ENCODE data around the gene FAM53B.

FAM53B gene

DNA sequence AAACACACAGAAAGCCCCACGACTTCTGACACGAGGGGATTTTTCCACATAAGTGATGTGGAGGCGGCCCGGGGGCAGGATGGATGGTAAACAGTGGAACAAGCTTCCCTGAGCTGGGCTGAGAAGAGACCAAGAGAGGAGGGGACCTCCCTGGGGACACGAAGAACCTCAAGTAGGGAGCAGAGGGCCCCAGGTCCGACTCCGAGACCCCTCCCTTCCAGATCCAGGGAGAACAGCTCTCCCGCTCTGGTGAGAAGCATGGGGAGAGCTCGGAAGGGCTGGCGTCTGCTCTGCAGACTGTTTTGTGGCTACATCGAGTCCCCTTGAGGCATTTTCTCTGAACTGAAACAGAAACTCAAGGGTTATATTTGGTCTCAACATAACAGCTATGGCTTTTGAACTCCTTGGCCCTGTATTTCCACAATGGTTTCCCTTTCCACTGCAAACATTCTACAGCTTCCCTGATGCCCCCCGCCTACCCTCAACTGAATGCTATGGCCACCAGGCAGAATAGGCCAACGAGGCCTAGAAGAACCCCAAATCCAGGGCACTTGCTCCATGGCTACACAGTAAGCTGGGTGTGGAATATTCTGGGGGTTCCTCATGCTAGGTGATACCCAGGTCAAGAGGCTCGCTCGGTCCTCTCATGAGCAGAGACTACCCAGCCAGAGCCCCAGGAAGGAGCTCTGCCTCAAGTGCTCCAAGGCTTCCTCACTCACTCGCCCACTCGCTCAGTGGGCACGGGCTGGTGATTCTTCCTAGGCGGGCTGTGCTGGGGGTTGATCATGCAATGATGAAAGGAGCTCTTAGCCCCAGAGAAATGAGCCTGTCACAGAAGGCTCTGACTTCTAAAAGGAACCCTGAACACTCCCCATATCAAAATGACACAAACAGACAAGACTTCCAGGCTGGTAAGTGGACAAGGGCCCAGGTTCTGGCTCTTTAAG, 47.5 kb downstream of the FAM53B start:
- DNase-seq (ENCODE audit: low read depth) = no peak
- H3K4me3 ChIP-seq (ENCODE audit: low read depth, low read length) = no peak overlapping the region
- TF ChIP-seq CTCF (IDR thresholded peaks at IDR 0.05; ENCODE audit: control insufficient read depth, extremely low read depth, insufficient read depth) = no peak

DNA sequence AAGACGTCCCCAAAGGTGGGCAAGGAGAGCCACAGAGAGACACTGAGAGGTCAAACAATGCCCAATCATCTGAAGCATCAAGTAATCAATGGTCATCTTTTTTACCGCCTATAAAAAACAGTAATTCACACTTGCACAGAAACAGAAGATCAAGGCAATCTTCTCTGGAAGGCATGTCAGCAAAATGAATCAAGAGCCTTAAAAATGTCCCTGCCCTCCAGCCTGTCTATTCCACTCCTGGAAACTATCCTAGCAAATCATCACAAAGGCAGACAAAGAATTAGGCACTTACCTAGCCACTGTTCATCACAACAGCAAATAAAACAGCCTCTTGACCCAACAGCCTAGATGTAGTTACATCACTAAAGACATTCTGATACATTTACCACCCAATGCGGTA, 48.9 kb downstream of the FAM53B start:
- TF ChIP-seq CTCF (IDR thresholded peaks at IDR 0.05; ENCODE audit: control insufficient read depth, extremely low read depth, insufficient read depth) = no peak
- H3K4me3 ChIP-seq (ENCODE audit: low read depth, low read length) = no peak overlapping the region
- DNase-seq (ENCODE audit: low read depth) = no peak

DNA sequence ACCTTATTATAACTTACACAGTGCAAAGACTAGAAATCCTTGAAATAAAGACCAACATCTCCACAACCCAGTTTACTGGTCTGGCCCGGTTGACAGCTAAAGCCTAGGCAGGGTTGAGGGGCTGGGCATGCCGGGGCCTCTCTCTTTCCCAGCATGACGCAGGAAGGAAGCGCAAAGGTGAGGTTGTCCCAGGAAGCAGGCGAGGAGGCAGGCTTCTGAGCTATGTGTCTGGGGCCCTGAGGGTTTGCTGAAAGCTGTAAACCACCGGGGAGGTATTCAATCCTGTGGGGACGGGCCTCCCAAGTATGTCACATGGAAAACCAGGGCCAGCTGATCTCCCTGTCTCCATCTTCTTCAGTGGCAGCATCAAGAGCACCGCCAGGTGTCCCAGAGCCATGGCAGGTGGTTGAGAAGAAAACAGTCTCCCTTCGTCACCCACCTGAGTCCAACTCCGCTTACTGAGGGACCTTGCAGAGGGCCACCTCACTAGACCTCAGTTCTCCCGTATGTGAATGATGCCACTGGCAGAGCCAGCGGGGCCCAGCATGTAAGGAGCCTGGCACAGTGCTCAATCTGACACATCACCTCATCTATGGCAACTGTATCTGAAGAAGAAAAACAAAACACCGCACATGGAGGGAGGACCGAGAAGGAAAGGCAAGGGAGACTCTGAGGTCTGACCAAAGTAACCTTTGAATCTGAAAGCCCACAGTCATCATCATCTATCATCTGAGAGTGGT, 49.5 kb downstream of the FAM53B start:
- no peak for TF ChIP-seq CTCF (IDR thresholded peaks at IDR 0.05; ENCODE audit: control insufficient read depth, extremely low read depth, insufficient read depth)
- DNase-seq (ENCODE audit: low read depth) = no peak
- H3K4me3 ChIP-seq (ENCODE audit: low read depth, low read length) = no peak overlapping the region

DNA sequence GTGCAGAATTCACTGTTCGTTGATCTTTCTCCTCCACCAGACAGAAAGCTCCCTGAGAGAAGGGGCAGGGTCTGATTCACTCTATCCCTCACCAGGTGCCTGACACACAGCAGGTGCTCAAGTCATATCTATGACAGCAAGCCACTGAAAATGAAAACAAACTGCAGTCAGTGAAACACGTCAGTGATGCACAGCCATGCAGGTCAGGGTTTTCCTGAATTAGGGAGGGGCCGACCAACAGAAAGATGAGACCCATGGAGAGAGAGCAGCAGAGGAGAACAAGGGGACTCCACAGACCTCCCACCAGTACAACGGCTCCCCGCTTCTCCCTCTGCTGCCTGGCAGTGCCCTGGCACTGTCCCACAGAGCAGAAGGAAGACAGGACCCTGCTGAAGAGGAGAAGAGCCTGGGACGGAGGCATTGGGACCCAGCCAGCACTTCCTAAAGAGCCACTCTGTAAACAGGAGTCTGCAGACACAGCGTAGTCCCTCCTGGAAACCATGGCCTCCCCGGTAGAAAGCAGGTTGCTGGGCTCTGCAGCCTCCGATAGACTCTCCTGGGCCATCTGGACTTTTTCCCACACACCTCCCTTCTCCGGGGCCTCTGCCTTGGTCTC, 50.3 kb downstream of the FAM53B start:
- TF ChIP-seq CTCF (IDR thresholded peaks at IDR 0.05; ENCODE audit: control insufficient read depth, extremely low read depth, insufficient read depth) = no peak
- DNase-seq (ENCODE audit: low read depth) = no peak
- no peak overlapping the region for H3K4me3 ChIP-seq (ENCODE audit: low read depth, low read length)

DNA sequence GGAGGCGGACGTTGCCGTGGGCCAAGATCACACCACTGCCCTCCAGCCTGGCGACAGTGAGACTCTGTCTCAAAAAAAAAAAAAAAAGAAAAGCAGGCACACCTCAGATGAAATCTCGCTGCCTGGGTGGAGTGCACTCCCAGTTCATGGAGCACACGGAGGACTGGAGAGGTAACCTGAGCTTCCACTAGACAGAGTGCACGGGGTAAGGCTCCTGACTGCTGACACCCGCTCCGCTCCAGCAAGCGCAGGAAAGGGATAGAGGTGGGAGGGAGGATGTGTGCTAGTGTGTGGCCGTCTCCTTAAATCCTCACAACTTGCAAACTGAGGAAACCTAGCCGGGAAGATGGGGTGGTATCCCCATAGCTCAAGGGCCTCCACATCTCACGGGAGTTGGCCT, 50.8 kb downstream of the FAM53B start:
- DNase-seq (ENCODE audit: low read depth) = no peak
- H3K4me3 ChIP-seq (ENCODE audit: low read depth, low read length) = no peak overlapping the region
- no peak for TF ChIP-seq CTCF (IDR thresholded peaks at IDR 0.05; ENCODE audit: control insufficient read depth, extremely low read depth, insufficient read depth)

DNA sequence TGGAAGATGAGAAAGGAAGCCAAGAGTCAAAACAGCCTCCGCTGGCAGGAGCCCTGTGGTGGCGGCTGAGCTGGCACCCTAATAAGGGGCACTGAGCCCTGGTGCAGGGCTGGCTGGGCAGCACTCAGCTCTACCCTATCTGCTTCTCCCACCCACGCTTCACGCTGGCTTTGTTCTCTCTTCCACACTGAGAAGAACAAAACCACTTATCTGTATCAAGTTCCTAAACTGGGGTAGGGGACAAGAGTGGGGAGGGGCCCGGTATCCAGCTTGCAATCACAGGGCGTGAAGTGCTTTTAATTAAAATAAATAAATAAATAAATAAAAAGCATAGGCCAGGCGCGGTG, 52.1 kb downstream of the FAM53B start:
- no peak for DNase-seq (ENCODE audit: low read depth)
- H3K4me3 ChIP-seq (ENCODE audit: low read depth, low read length) = no peak overlapping the region
- TF ChIP-seq CTCF (IDR thresholded peaks at IDR 0.05; ENCODE audit: control insufficient read depth, extremely low read depth, insufficient read depth) = no peak

Measured in LNCaP clone FGC (cell line).